DND-41 (cell line): ENCODE data around the gene LRRC4.

Source experiments
- EZH2 ChIP-seq: IDR thresholded peaks from 3 replicates; pipeline ENCODE4 v1.6.1; 2012; ENCODE audit warnings: borderline replicate concordance, low read depth, mild to moderate bottlenecking, moderate library complexity, low read length, inconsistent platforms; ENCODE audit not compliant: severe bottlenecking
- TF ChIP-seq, protein P1 (sequence below): IDR thresholded peaks from 2 replicates; pipeline ENCODE4 v1.5.1; 2012; ENCODE audit warnings: borderline replicate concordance, low read length, moderate library complexity, mild to moderate bottlenecking; ENCODE audit not compliant: poor library complexity, severe bottlenecking; ENCODE audit errors: extremely low read depth

DNA sequence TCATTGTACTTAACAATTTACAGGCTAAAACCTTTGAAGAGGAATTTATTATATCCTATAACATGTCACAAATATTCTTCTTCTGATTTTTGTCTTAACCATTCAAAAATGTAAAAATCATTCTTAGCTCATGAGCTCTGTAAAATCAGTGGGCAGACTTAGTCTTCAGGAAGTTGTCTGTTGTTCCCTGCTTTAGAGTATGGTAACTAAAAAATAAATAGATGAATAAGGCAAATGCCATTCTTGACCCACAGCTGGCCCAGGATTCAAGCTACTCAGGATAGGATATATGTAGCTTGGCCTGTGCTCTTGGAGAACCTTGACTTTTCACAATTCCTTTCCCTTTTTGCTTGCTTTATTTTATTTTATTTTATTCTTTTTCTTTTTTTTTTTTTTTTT lies 51.5 kb downstream of the LRRC4 start:
- no peak for TF ChIP-seq EZH2
- TF ChIP-seq, protein P1, sequence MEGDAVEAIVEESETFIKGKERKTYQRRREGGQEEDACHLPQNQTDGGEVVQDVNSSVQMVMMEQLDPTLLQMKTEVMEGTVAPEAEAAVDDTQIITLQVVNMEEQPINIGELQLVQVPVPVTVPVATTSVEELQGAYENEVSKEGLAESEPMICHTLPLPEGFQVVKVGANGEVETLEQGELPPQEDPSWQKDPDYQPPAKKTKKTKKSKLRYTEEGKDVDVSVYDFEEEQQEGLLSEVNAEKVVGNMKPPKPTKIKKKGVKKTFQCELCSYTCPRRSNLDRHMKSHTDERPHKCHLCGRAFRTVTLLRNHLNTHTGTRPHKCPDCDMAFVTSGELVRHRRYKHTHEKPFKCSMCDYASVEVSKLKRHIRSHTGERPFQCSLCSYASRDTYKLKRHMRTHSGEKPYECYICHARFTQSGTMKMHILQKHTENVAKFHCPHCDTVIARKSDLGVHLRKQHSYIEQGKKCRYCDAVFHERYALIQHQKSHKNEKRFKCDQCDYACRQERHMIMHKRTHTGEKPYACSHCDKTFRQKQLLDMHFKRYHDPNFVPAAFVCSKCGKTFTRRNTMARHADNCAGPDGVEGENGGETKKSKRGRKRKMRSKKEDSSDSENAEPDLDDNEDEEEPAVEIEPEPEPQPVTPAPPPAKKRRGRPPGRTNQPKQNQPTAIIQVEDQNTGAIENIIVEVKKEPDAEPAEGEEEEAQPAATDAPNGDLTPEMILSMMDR, result no peak
